H9 (cell line): ENCODE measurements around the gene LTF. TPM values are rescaled to one million over a fixed set of nuclear protein-coding genes. Genes with fewer than 3 reads are reported as not detected.

Source experiments
- DNase-seq: peaks from one replicate; pipeline ENCODE4 v3.0.0-alpha.2; 2017
- H2AFZ ChIP-seq: one replicate; pipeline ENCODE4 v1.6.1; 2013; ENCODE audit warnings: mild to moderate bottlenecking, low read length, control low read depth, moderate library complexity
- H2AK5ac ChIP-seq: 2 replicates; pipeline ENCODE4 v1.6.1; 2013; ENCODE audit warnings: low read length, control low read depth, mixed read lengths; ENCODE audit not compliant: insufficient read length
- H2BK120ac ChIP-seq: one replicate; pipeline ENCODE4 v1.6.1; 2013; ENCODE audit warnings: low read depth, mild to moderate bottlenecking, low read length, control low read depth, inconsistent platforms; ENCODE audit not compliant: poor library complexity, severe bottlenecking
- H2BK12ac ChIP-seq: 2 replicates; pipeline ENCODE4 v1.6.1; 2013; ENCODE audit warnings: low read length, control low read depth, mixed read lengths, low read depth; ENCODE audit not compliant: insufficient read length
- H2BK15ac ChIP-seq: 2 replicates; pipeline ENCODE4 v1.6.1; 2013; ENCODE audit warnings: low read depth, low read length, control low read depth
- H2BK20ac ChIP-seq: one replicate; pipeline ENCODE4 v1.6.1; 2013; ENCODE audit warnings: low read depth, mild to moderate bottlenecking, low read length, control low read depth, inconsistent platforms; ENCODE audit not compliant: poor library complexity, severe bottlenecking
- H2BK5ac ChIP-seq: 2 replicates; pipeline ENCODE4 v1.6.1; 2013; ENCODE audit warnings: low read length, control low read depth, mixed read lengths; ENCODE audit not compliant: insufficient read length
- H3K14ac ChIP-seq: 2 replicates; pipeline ENCODE4 v1.6.1; 2013; ENCODE audit warnings: low read length, control low read depth; ENCODE audit not compliant: insufficient read depth
- H3K18ac ChIP-seq: 2 replicates; pipeline ENCODE4 v1.6.1; 2013; ENCODE audit warnings: low read depth, mild to moderate bottlenecking, mixed read lengths, low read length, control low read depth; ENCODE audit not compliant: insufficient read length
- H3K23ac ChIP-seq: 2 replicates; pipeline ENCODE4 v1.6.1; 2013; ENCODE audit warnings: low read length, control low read depth, mixed read lengths, low read depth; ENCODE audit not compliant: insufficient read length
- H3K23me2 ChIP-seq: 2 replicates; pipeline ENCODE4 v1.6.1; 2013; ENCODE audit warnings: low read depth, mild to moderate bottlenecking, mixed read lengths, low read length, control low read depth; ENCODE audit not compliant: insufficient read length, poor library complexity, severe bottlenecking
- H3K27ac ChIP-seq: 2 replicates; pipeline ENCODE4 v1.5.1; 2013; ENCODE audit warnings: low read length, control low read depth, mixed read lengths, low read depth; ENCODE audit not compliant: insufficient read length
- H3K27me3 ChIP-seq: 2 replicates; pipeline ENCODE4 v1.6.1; 2013; ENCODE audit warnings: low read length, control low read depth, inconsistent platforms; ENCODE audit not compliant: insufficient read depth
- H3K4ac ChIP-seq: 2 replicates; pipeline ENCODE4 v1.6.1; 2013; ENCODE audit warnings: low read depth, mild to moderate bottlenecking, control low read depth, inconsistent platforms, low read length, moderate library complexity
- H3K4me1 ChIP-seq: 2 replicates; pipeline ENCODE4 v1.6.1; 2013; ENCODE audit warnings: low read length, control low read depth, inconsistent platforms; ENCODE audit not compliant: insufficient read depth
- H3K4me2 ChIP-seq: 2 replicates; pipeline ENCODE4 v1.6.1; 2013; ENCODE audit warnings: low read length, control low read depth, mixed read lengths; ENCODE audit not compliant: insufficient read length, insufficient read depth
- H3K56ac ChIP-seq: 2 replicates; pipeline ENCODE4 v1.6.1; 2013; ENCODE audit warnings: low read depth, mild to moderate bottlenecking, mixed read lengths, low read length, control low read depth; ENCODE audit not compliant: insufficient read length
- H3K79me1 ChIP-seq: 2 replicates; pipeline ENCODE4 v1.6.1; 2013; ENCODE audit warnings: low read depth, mild to moderate bottlenecking, moderate library complexity, low read length, control low read depth, inconsistent platforms; ENCODE audit not compliant: insufficient read depth, poor library complexity, severe bottlenecking
- H3K79me2 ChIP-seq: 2 replicates; pipeline ENCODE4 v1.6.1; 2013; ENCODE audit warnings: low read length, control low read depth, inconsistent platforms; ENCODE audit not compliant: insufficient read depth
- H3K9ac ChIP-seq: 2 replicates; pipeline ENCODE4 v1.6.1; 2013; ENCODE audit warnings: low read length, control low read depth, mixed read lengths; ENCODE audit not compliant: insufficient read length; ENCODE audit errors: extremely low read depth
- H3K9me3 ChIP-seq: one replicate; pipeline ENCODE4 v1.6.1; 2013; ENCODE audit warnings: low read depth, low read length, inconsistent platforms; ENCODE audit not compliant: control insufficient read depth
- H3T11ph ChIP-seq: one replicate; pipeline ENCODE4 v1.6.1; 2013; ENCODE audit warnings: mild to moderate bottlenecking, low read length, control low read depth, inconsistent platforms
- H4K20me1 ChIP-seq: one replicate; pipeline ENCODE4 v1.6.1; 2013; ENCODE audit not compliant: control insufficient read depth, insufficient read length, insufficient read depth
- H4K5ac ChIP-seq: 2 replicates; pipeline ENCODE4 v1.6.1; 2013; ENCODE audit warnings: low read depth, mild to moderate bottlenecking, mixed read lengths, low read length, control low read depth; ENCODE audit not compliant: insufficient read length
- H4K8ac ChIP-seq: replicated peaks from 2 replicates; pipeline ENCODE4 v1.6.1; 2013; ENCODE audit warnings: low read length, control low read depth, mixed read lengths, low read depth; ENCODE audit not compliant: insufficient read length
- H4K91ac ChIP-seq: 2 replicates; pipeline ENCODE4 v1.6.1; 2013; ENCODE audit warnings: low read depth, mild to moderate bottlenecking, moderate library complexity, mixed read lengths, low read length, control low read depth; ENCODE audit not compliant: insufficient read length
- H3K27ac Mint-ChIP-seq, 3 experiments: 2 replicates in 2 of 3; 3 replicates in 1 of 3; pipeline ENCODE4 v1.8.0; 2020 to 2021; ENCODE audit warnings: mixed read lengths in 3 of 3, mild to moderate bottlenecking in 1 of 3, moderate library complexity in 1 of 3
- H3K27me3 Mint-ChIP-seq: 2 replicates; pipeline ENCODE4 v1.8.0; 2021; ENCODE audit warnings: low read depth, mild to moderate bottlenecking, moderate library complexity, mixed read lengths
- H3K36me3 Mint-ChIP-seq, 3 experiments: 2 replicates in 2 of 3; 3 replicates in 1 of 3; pipeline ENCODE4 v1.8.0; 2020 to 2021; ENCODE audit warnings: low read depth in 3 of 3, mixed read lengths in 3 of 3; ENCODE audit not compliant: insufficient read depth in 1 of 3
- H3K4me1 Mint-ChIP-seq, 2 experiments: 2 replicates each; pipeline ENCODE4 v1.8.0; 2020; ENCODE audit warnings: mixed read lengths in 2 of 2
- H3K4me3 Mint-ChIP-seq, 2 experiments: 2 replicates in 1 of 2; 3 replicates in 1 of 2; pipeline ENCODE4 v1.8.0; 2020 to 2021; ENCODE audit warnings: mild to moderate bottlenecking in 2 of 2, mixed read lengths in 2 of 2, moderate library complexity in 1 of 2
- H3K9me3 Mint-ChIP-seq, 2 experiments: 2 replicates in 1 of 2; 3 replicates in 1 of 2; pipeline ENCODE4 v1.8.0; 2020; ENCODE audit warnings: mild to moderate bottlenecking in 2 of 2, mixed read lengths in 2 of 2, moderate library complexity in 1 of 2
- WGBS: extraction: QIAGEN DNeasy Blood & Tissue Kit; methylation state at CpG from one replicate; pipeline ENCODE4 v1.1.7; 2013; ENCODE audit warnings: missing lambda C conversion rate, low lambda C conversion rate, mixed read lengths; ENCODE audit not compliant: insufficient read length; ENCODE audit errors: extremely low coverage; 5-methylcytosine and 5-hydroxymethylcytosine counted together
- total RNA-seq: library from RNA; stranded (reverse); gene quantifications from 2 replicates; pipeline ENCODE4 v1.2.1, GENCODE V29; 2021
- TF ChIP-seq, protein P1 (sequence below): fragments of 200-600 bp; sonication (generic); conservative IDR thresholded peaks from 3 replicates; pipeline ENCODE4 v1.8.0; 2021; ENCODE audit warnings: antibody characterized with exemption, mild to moderate bottlenecking

The LTF gene
- total RNA-seq, 1 experiment from 2014 or later, result not detected

DNA sequence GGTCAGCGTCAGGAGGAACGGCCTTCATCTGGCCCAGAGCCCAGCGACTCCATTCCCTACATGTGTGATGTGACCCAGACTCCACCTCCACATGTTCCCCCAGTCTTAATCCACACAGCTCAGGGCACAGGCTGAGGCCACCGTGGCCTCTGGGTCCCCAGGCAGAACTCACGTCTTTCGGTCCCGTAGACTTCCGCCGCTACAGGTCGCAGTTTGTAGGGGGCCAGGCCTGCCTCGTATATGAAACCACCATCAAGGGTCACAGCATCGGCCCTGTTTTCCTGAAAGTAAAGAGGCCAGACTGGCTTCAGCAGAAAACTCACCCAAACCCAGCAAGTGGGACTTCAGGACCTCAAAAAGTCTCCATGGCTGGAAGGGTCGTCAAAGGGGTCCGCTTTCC, 8.6 kb downstream of the LTF start:
- Mint-ChIP-seq H3K9me3 (peaks cover 0 to 8% of the 10 kb centered on the region in 2 experiments; a peak in 1 of 5 replicates), H3K36me3 (no peaks in the 10 kb centered on the region), H3K4me1 (no peaks in the 10 kb centered on the region), H3K27me3 (peaks cover 5% of the 10 kb centered on the region), H3K4me3 (no peak overlapping the region), H3K27ac (no peak overlapping the region)
- Histone ChIP-seq H2BK15ac (no peak overlapping the region), H3K18ac (no peak overlapping the region), H3K4me1 (no peaks in the 10 kb centered on the region), H4K8ac (no peak overlapping the region), H3K56ac (no peak overlapping the region), H4K5ac (no peak overlapping the region), H2BK120ac (no peak overlapping the region), H3K14ac (no peak overlapping the region), H3K4me2 (no peak overlapping the region), H2BK12ac (no peak overlapping the region), H3K79me2 (no peaks in the 10 kb centered on the region), H4K20me1 (no peaks in the 10 kb centered on the region), H3K9me3 (no peaks in the 10 kb centered on the region), H2AFZ (no peak overlapping the region), H3K4ac (no peak overlapping the region), H3K9ac (no peak overlapping the region), H3T11ph (no peak overlapping the region), H2BK5ac (no peak overlapping the region), H4K91ac (no peak overlapping the region), H2AK5ac (no peak overlapping the region), H3K27me3 (no peaks in the 10 kb centered on the region), H3K27ac (no peak overlapping the region), H3K23ac (no peak overlapping the region), H2BK20ac (no peak overlapping the region), H3K23me2 (no peaks in the 10 kb centered on the region), H3K79me1 (no peaks in the 10 kb centered on the region)
- TF ChIP-seq, protein P1, sequence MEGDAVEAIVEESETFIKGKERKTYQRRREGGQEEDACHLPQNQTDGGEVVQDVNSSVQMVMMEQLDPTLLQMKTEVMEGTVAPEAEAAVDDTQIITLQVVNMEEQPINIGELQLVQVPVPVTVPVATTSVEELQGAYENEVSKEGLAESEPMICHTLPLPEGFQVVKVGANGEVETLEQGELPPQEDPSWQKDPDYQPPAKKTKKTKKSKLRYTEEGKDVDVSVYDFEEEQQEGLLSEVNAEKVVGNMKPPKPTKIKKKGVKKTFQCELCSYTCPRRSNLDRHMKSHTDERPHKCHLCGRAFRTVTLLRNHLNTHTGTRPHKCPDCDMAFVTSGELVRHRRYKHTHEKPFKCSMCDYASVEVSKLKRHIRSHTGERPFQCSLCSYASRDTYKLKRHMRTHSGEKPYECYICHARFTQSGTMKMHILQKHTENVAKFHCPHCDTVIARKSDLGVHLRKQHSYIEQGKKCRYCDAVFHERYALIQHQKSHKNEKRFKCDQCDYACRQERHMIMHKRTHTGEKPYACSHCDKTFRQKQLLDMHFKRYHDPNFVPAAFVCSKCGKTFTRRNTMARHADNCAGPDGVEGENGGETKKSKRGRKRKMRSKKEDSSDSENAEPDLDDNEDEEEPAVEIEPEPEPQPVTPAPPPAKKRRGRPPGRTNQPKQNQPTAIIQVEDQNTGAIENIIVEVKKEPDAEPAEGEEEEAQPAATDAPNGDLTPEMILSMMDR, result no peak
- no CpG with 5 or more reads among the region's 14 CpGs for WGBS
- peak; percentile 15 for DNase-seq
